Trophoblast cell (in vitro differentiated cells and primary cell): ENCODE results near the gene IP6K1.
A peak's percentile ranks its signal among the peaks of the same experiment; 100 is the strongest.

Experiments
- DNase-seq, 2 donors: peaks; one replicate each; pipeline ENCODE4 v3.0.0-alpha.2; 2016
- H2AFZ ChIP-seq: 2 replicates; pipeline ENCODE4 v1.6.1; 2013; ENCODE audit warnings: low read length, moderate library complexity, mild to moderate bottlenecking; ENCODE audit not compliant: insufficient read depth, poor library complexity
- H2AK5ac ChIP-seq: 2 replicates; pipeline ENCODE4 v1.6.1; 2013; ENCODE audit warnings: mild to moderate bottlenecking, low read length
- H2BK120ac ChIP-seq: 2 replicates; pipeline ENCODE4 v1.6.1; 2013; ENCODE audit warnings: low read length, mild to moderate bottlenecking, moderate library complexity; ENCODE audit not compliant: insufficient read depth, poor library complexity
- H2BK12ac ChIP-seq: 2 replicates; pipeline ENCODE4 v1.6.1; 2013; ENCODE audit warnings: mild to moderate bottlenecking, low read length, moderate library complexity
- H2BK5ac ChIP-seq: 2 replicates; pipeline ENCODE4 v1.6.1; 2013; ENCODE audit warnings: low read length, low read depth, moderate library complexity, mild to moderate bottlenecking; ENCODE audit not compliant: poor library complexity
- H3K14ac ChIP-seq: 2 replicates; pipeline ENCODE4 v1.6.1; 2013; ENCODE audit warnings: mild to moderate bottlenecking, low read length
- H3K18ac ChIP-seq: 2 replicates; pipeline ENCODE4 v1.6.1; 2013; ENCODE audit warnings: mild to moderate bottlenecking, low read length
- H3K23ac ChIP-seq: 2 replicates; pipeline ENCODE4 v1.6.1; 2013; ENCODE audit warnings: low read length
- H3K27ac ChIP-seq: 2 replicates; pipeline ENCODE4 v1.5.1; 2013; ENCODE audit warnings: low read depth, mild to moderate bottlenecking, inconsistent platforms, low read length, moderate library complexity
- H3K27me3 ChIP-seq: 2 replicates; pipeline ENCODE4 v1.6.1; 2013; ENCODE audit warnings: inconsistent platforms, mild to moderate bottlenecking, low read length, moderate library complexity; ENCODE audit not compliant: insufficient read depth
- H3K36me3 ChIP-seq, 2 experiments: 1 replicate in 1 of 2; 2 replicates in 1 of 2; pipeline ENCODE4 v1.6.1; 2013; ENCODE audit warnings: low read length in 2 of 2, mild to moderate bottlenecking in 2 of 2, moderate library complexity in 1 of 2; ENCODE audit not compliant: insufficient read depth in 2 of 2, control insufficient read depth in 1 of 2
- H3K4ac ChIP-seq: 2 replicates; pipeline ENCODE4 v1.6.1; 2013; ENCODE audit warnings: low read depth, mild to moderate bottlenecking, low read length, moderate library complexity
- H3K4me1 ChIP-seq, 2 experiments: 1 replicate in 1 of 2; 2 replicates in 1 of 2; pipeline ENCODE4 v1.6.1; 2013; ENCODE audit warnings: low read length in 2 of 2, mild to moderate bottlenecking in 2 of 2, moderate library complexity in 1 of 2; ENCODE audit not compliant: insufficient read depth in 2 of 2, control insufficient read depth in 1 of 2
- H3K4me2 ChIP-seq: 2 replicates; pipeline ENCODE4 v1.6.1; 2013; ENCODE audit warnings: inconsistent platforms, mild to moderate bottlenecking, low read length, moderate library complexity
- H3K4me3 ChIP-seq: 2 replicates; pipeline ENCODE4 v1.5.1; 2013; ENCODE audit warnings: mild to moderate bottlenecking, low read depth, low read length, inconsistent platforms
- H3K79me1 ChIP-seq: one replicate; pipeline ENCODE4 v1.6.1; 2013; ENCODE audit warnings: low read length
- H3K79me2 ChIP-seq: 2 replicates; pipeline ENCODE4 v1.6.1; 2013; ENCODE audit warnings: low read length, mild to moderate bottlenecking; ENCODE audit not compliant: control insufficient read depth, insufficient read depth, poor library complexity
- H3K9ac ChIP-seq: 2 replicates; pipeline ENCODE4 v1.6.1; 2013; ENCODE audit warnings: mild to moderate bottlenecking, low read length
- H3K9me3 ChIP-seq: 2 replicates; pipeline ENCODE4 v1.6.1; 2013; ENCODE audit warnings: low read depth, mild to moderate bottlenecking, control low read depth, inconsistent platforms, low read length; ENCODE audit not compliant: insufficient read depth
- H4K12ac ChIP-seq: 2 replicates; pipeline ENCODE4 v1.6.1; 2013; ENCODE audit warnings: low read depth, mild to moderate bottlenecking, low read length, moderate library complexity
- H4K8ac ChIP-seq: 2 replicates; pipeline ENCODE4 v1.6.1; 2013; ENCODE audit warnings: low read depth, mild to moderate bottlenecking, low read length, moderate library complexity
- H4K91ac ChIP-seq: one replicate; pipeline ENCODE4 v1.6.1; 2013; ENCODE audit warnings: low read depth, mild to moderate bottlenecking, low read length, moderate library complexity
- WGBS: extraction: QIAGEN DNeasy Blood & Tissue Kit; methylation state at CpG from one replicate; pipeline ENCODE4 v1.1.7; 2013; ENCODE audit warnings: missing lambda C conversion rate; ENCODE audit not compliant: insufficient read length, insufficient coverage; ENCODE audit errors: extremely low coverage; 5-methylcytosine and 5-hydroxymethylcytosine counted together

Gene IP6K1

DNA sequence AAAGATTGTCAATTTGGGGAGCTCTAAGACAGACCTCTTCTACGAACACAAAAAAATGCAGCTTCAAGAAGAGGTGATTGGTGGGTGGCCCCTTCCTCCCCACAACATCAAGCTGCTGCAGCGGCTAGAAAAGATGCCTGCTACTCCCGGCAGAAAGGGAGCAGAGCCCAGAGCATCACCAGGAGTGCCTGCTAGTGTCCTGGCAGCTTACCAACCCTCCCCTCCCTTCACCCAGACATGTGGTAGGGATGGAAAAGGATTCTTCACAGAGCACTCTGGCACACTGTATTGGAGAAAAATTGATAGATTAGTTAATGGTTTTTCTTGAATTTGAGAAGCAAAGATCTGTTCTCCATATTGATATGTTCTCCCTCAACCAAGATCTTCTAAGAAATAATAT is 10.8 kb downstream of the IP6K1 start:
- no peak overlapping the region for H3K18ac ChIP-seq
- WGBS = no CpG with 5 or more reads among the region's 3 CpGs

DNA sequence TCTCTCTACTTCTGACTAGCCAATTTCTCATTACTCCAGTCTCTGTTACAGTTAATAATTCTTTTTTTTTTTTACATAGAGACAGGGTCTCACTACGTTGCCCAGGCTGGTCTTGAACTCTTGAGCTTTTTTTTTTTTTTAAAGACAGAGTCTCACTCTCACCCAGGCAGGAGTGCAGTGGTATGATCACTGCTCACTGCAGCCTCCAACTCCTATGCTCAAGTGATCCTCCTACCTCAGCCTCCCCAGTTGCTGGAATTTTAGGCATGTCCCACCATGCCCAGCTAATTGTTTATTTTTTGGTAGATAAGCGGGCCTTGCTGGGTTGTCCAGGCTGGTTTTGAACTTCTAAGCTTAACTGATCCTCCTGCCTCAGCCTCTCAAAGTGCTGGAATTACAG is 13.6 kb downstream of the IP6K1 start:
- H3K9me3 ChIP-seq = no peaks in the 10 kb centered on the region

More for the DNA sequence above, 10.8 kb downstream of the IP6K1 start:
- H3K23ac ChIP-seq = no peak overlapping the region
- no peak for DNase-seq
- no peaks in the 10 kb centered on the region for H3K9me3 ChIP-seq
- no peak overlapping the region for H2AFZ ChIP-seq
- no peak overlapping the region for H3K9ac ChIP-seq
- H3K14ac ChIP-seq = no peak overlapping the region
- no peaks in the 10 kb centered on the region for H3K27me3 ChIP-seq
- peaks cover 11% of the 10 kb centered on the region for H3K79me2 ChIP-seq
- no peak overlapping the region for H4K8ac ChIP-seq
- H4K91ac ChIP-seq = no peak overlapping the region
- H3K4me1 ChIP-seq = peaks cover 2 to 3% of the 10 kb centered on the region in 2 experiments
- peaks cover 11 to 12% of the 10 kb centered on the region in 2 experiments for H3K36me3 ChIP-seq
- no peak overlapping the region for H3K4me2 ChIP-seq
- H3K27ac ChIP-seq = no peak overlapping the region
- no peak overlapping the region for H3K4ac ChIP-seq
- H3K79me1 ChIP-seq = peaks cover 2% of the 10 kb centered on the region
- no peak overlapping the region for H2BK5ac ChIP-seq
- no peak overlapping the region for H4K12ac ChIP-seq
- H3K4me3 ChIP-seq = no peak overlapping the region
- H2AK5ac ChIP-seq = no peak overlapping the region
- H2BK120ac ChIP-seq = no peak overlapping the region
- H2BK12ac ChIP-seq = no peak overlapping the region

DNA sequence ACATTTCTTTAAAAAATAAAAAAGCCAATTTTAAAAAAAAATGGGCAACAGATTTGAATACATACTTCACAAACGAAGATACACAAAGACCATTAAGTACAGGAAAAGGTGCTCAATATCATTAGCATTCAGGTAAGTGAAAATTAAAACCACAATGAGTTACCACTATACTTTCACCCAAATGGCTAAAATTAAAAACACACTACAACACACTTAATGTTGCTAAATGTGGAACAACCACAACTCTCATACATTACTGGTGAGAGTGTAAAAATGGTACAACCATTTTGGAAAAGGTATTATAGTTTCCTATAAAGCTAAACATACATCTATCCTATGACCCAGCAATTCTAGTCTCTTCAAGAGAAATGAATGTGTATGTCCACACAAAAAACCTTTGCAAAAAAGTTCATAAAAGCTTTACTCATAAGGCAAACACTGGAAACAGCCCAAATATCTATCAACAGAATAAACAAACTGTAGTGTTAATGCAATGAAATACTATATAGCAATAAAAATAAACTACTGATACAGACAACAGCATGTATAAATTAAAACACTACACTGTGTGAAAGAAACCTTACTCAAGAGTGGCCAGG is 14.9 kb downstream of the IP6K1 start:
- Histone ChIP-seq H4K12ac (no peak overlapping the region), H4K91ac (no peak overlapping the region), H3K14ac (no peak overlapping the region), H3K4ac (no peak overlapping the region), H2BK120ac (no peak overlapping the region), H4K8ac (no peak overlapping the region), H2AK5ac (no peak overlapping the region), H3K9ac (no peak overlapping the region), H3K18ac (no peak overlapping the region), H2BK12ac (no peak overlapping the region), H3K79me2 (peaks cover 9% of the 10 kb centered on the region), H3K9me3 (no peaks in the 10 kb centered on the region), H2BK5ac (no peak overlapping the region), H2AFZ (no peak overlapping the region), H3K27ac (no peak overlapping the region), H3K4me3 (no peak overlapping the region), H3K27me3 (no peaks in the 10 kb centered on the region), H3K4me1 (no peaks in the 10 kb centered on the region), H3K79me1 (no peaks in the 10 kb centered on the region), H3K36me3 (peaks cover 5 to 9% of the 10 kb centered on the region in 2 experiments), H3K23ac (no peak overlapping the region), H3K4me2 (no peak overlapping the region)
- no CpG with 5 or more reads among the region's 1 CpG for WGBS
- DNase-seq = no peak

More for the DNA sequence above, 13.6 kb downstream of the IP6K1 start:
- Histone ChIP-seq H3K79me2 (peaks cover 9% of the 10 kb centered on the region), H2BK12ac (no peak overlapping the region), H2AFZ (no peak overlapping the region), H4K91ac (no peak overlapping the region), H3K14ac (no peak overlapping the region), H2BK5ac (no peak overlapping the region), H3K18ac (peak overlapping the region; percentile 53), H3K4me3 (no peak overlapping the region), H4K12ac (no peak overlapping the region), H3K4me1 (no peaks in the 10 kb centered on the region), H3K9ac (no peak overlapping the region), H3K4ac (peak overlapping the region; percentile 91), H3K36me3 (peaks cover 10 to 11% of the 10 kb centered on the region in 2 experiments), H3K27ac (no peak overlapping the region), H3K79me1 (no peaks in the 10 kb centered on the region), H3K4me2 (no peak overlapping the region), H3K27me3 (no peaks in the 10 kb centered on the region), H2AK5ac (no peak overlapping the region), H3K23ac (no peak overlapping the region), H2BK120ac (no peak overlapping the region), H4K8ac (no peak overlapping the region)
- DNase-seq = no peak
- WGBS = no CpG with 5 or more reads among the region's 2 CpGs

DNA sequence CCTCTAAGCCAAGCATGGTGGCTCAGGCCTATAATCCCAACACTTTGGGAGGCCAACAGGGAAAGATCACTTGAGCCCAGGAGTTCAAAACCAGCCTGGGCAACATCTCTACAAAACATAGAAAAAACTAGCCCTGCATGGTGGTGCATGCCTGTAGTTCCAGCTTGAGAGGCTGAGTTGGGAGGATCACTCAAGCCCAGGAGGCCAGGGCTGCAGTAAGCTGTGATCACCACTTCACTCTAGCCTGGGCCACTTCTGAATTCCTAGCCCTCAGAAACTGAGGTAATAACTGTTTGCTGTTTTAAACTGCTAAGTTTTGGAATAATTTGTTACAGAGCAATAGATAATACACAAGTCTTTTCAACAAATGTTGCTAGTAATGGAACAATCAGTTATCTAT is 16.4 kb downstream of the IP6K1 start:
- DNase-seq = no peak
- Histone ChIP-seq H3K4me1 (no peaks in the 10 kb centered on the region), H4K12ac (no peak overlapping the region), H3K36me3 (peaks cover 3% of the 10 kb centered on the region in 2 experiments), H3K4me3 (no peak overlapping the region), H4K91ac (no peak overlapping the region), H2AK5ac (no peak overlapping the region), H3K4ac (peak overlapping the region; percentile 50), H3K9ac (no peak overlapping the region), H2AFZ (no peak overlapping the region), H2BK12ac (no peak overlapping the region), H3K79me2 (peaks cover 5% of the 10 kb centered on the region), H3K4me2 (no peak overlapping the region), H3K9me3 (no peaks in the 10 kb centered on the region), H2BK120ac (no peak overlapping the region), H2BK5ac (no peak overlapping the region), H3K27me3 (no peaks in the 10 kb centered on the region), H3K79me1 (no peaks in the 10 kb centered on the region), H4K8ac (no peak overlapping the region), H3K23ac (no peak overlapping the region), H3K14ac (no peak overlapping the region), H3K18ac (peak overlapping the region; percentile 71), H3K27ac (no peak overlapping the region)
